Activated T-cell treated with anti-CD3 and anti-CD28 coated beads, Interleukin-2, amount 50 U/mL, for 4 hours (primary cell): ENCODE data around the gene SHLD1. TPM values are rescaled to one million over a fixed set of nuclear protein-coding genes. Genes with fewer than 3 reads are reported as not detected.

ENCODE experiments used
- ATAC-seq, 2 donors: fragments of 200-7000 bp; cut with Tn5 transposase; one replicate each; pipeline ENCODE4 v1.10.0; 2021
- DNase-seq: peaks from one replicate; pipeline ENCODE4 v3.0.0-alpha.2; 2020
- H3K27me3 Mint-ChIP-seq: one replicate; pipeline ENCODE4 v1.8.0; 2021; ENCODE audit warnings: low read depth, mixed read lengths
- H3K36me3 Mint-ChIP-seq: one replicate; pipeline ENCODE4 v1.8.0; 2022; ENCODE audit warnings: mixed read lengths; ENCODE audit not compliant: insufficient read depth
- H3K4me1 Mint-ChIP-seq: one replicate; pipeline ENCODE4 v1.8.0; 2021; ENCODE audit warnings: low read depth, mixed read lengths
- H3K4me3 Mint-ChIP-seq: one replicate; pipeline ENCODE4 v1.8.0; 2021; ENCODE audit warnings: mild to moderate bottlenecking, moderate library complexity, mixed read lengths
- H3K9me3 Mint-ChIP-seq: one replicate; pipeline ENCODE4 v1.8.0; 2021; ENCODE audit warnings: mixed read lengths
- total RNA-seq, 3 donors: library from RNA; stranded (reverse); gene quantifications; one replicate each; pipeline ENCODE4 v1.2.1, GENCODE V29; 2021

Gene SHLD1
- total RNA-seq, 3 donors from 2014 or later, result 7.2 to 9.8 (median 9.1) TPM

DNA sequence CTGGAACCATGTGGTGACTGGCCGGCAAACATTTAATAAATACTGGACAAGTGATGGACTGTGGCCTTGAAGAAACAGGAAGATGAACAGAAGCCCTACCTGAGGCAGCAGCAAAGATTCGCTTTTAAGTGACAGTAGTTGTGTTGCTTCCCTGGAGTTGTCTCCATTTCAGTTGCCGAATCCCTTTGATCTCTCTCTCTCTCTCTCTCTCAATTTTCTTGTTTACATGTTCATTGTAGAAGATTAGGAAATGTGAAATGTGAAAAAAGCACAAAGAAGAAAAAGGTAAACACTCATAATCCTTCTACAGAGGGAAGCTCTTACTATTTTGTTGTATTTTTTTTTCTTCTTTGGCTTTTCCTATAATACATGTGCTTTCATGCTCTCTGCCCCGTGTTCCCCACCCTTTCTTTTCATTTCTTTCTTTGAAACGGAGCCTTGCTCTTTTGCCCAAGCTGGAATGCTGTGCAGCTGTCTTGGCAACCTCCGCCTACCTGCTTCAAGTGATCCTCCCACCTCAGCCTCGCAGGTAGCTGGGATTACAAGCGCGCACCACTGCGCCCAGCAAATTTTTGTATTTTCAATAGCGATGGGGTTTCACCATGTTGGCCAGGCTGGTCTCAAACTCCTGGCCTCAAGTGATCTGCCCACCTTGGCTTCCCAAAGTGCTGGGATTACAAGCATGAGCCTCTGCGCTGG, 81.5 kb downstream of the SHLD1 start:
- Mint-ChIP-seq H3K27me3 (no peaks in the 10 kb centered on the region), H3K9me3 (peaks cover 11% of the 10 kb centered on the region), H3K4me3 (no peak overlapping the region), H3K36me3 (peaks cover 12% of the 10 kb centered on the region), H3K4me1 (peaks cover 20% of the 10 kb centered on the region)
- no peak for ATAC-seq
- DNase-seq, result no peak

DNA sequence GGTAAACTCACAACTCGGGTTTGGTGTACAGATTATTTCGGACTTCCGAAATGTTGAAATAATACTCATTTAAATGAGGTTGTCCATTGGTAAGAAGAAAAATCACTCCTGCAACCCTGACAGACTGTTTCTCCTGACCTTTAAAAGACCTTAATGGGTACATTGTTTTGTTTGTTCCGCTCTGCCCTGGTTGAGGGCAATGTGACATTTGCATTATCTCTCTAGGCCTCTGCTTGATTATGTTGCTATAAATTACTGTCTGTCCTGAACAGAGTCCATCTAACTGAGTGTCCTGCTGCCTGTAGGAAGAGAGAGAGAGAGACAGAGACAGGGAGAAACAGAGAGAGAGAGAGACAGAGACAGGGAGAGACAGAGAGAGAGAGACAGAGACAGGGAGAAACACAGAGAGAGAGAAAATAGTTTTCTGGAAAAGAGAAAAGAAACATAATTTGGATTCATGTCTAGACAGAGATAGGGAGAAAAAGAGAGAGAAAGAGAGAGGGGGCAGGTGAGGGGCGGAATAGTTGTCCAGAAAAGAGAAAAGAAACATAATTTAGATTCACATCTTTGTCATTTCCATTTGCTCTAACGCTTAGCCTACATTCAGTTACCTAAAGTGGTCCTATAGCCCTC, 83.2 kb downstream of the SHLD1 start:
- peaks cover 12% of the 10 kb centered on the region for H3K36me3 Mint-ChIP-seq
- H3K27me3 Mint-ChIP-seq, result no peaks in the 10 kb centered on the region
- ATAC-seq, result no peak
- peaks cover 11% of the 10 kb centered on the region for H3K9me3 Mint-ChIP-seq
- no peak for DNase-seq
- peaks cover 33% of the 10 kb centered on the region for H3K4me1 Mint-ChIP-seq
- H3K4me3 Mint-ChIP-seq, result no peak overlapping the region

DNA sequence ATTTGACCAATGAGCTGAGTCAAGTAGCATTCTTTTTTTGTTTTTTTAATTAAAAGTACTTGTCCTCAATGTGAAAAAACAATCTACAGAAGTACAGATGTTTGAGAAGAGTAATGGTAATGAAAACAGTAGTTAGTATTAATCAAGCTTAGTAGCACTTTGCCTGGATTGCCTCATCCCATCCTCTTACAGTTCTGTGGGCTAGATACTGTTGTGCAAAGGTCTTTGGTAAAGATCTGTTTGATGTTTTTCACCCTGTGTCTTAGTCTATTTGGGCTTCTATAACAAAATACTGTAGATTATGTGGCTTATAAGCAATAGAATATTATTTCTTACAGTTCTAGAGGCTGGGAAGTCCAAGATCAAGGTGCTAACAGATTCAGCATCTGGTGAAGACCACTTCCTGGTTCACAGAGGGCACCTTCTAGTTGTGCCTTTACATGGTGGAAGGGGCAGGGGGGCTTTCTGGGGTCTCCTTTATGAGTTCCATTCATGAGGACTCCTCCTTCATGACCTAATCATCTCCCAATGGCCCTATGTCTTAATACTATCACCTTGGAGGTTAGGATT, 84.3 kb downstream of the SHLD1 start:
- peaks cover 33% of the 10 kb centered on the region for H3K4me1 Mint-ChIP-seq
- DNase-seq, result no peak

DNA sequence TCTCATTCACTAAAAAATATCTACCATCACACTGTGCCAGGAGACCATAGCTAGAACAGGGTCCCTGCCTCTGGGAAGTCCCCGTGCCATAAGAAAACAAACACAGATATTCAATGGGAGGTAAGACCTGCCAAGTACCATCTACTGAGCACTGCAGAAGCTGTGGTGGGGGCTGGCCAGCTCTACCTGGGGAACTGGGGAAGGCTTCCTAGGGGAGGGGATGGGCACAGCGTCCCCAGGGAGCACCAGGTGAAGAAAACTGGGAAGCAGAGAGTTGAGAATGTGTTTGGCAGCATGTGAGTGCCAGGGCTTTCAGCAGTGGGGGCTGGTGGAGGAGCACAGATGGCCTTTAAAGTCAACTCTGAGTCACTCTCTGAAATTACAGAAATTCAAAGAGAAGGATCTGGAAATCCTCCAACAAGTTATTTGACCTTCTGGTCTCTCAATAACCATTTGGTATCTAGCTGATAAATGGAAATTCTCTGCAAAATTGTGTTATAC, 85.2 kb downstream of the SHLD1 start:
- DNase-seq, result peak; percentile 18
- peak; percentile 61 to 73 for ATAC-seq
- peaks cover 12% of the 10 kb centered on the region for H3K36me3 Mint-ChIP-seq
- H3K27me3 Mint-ChIP-seq, result no peaks in the 10 kb centered on the region
- H3K4me1 Mint-ChIP-seq, result peaks cover 34% of the 10 kb centered on the region
- peak overlapping the region; percentile 39 for H3K4me3 Mint-ChIP-seq
- H3K9me3 Mint-ChIP-seq, result peaks cover 11% of the 10 kb centered on the region

More for the DNA sequence above, 84.3 kb downstream of the SHLD1 start:
- no peak for ATAC-seq
- Mint-ChIP-seq H3K4me3 (no peak overlapping the region), H3K27me3 (no peaks in the 10 kb centered on the region), H3K36me3 (peaks cover 12% of the 10 kb centered on the region), H3K9me3 (peaks cover 11% of the 10 kb centered on the region)

DNA sequence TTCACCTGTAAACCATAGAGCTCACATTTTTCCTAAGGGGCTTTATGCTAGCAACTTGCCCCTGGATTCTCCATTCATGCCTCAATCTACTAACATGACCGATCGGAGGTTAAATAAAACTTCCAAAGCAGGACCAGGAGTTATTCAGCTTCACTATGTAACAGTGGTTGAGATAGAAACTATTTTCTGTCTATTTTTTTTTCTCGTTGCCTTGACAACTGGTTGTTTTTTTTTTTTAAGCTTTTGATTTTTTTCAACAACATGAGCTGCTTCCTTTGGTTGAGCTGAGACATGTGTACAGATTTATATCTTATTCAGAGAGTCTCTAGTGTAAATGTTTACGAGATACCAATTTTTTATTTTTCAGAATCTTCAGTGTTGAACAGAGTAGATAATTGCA, 85.7 kb downstream of the SHLD1 start:
- peaks cover 12% of the 10 kb centered on the region for H3K36me3 Mint-ChIP-seq
- DNase-seq (no peak), ATAC-seq (peak; percentile 49 to 52)
- peak overlapping the region; percentile 39 for H3K4me3 Mint-ChIP-seq
- H3K27me3 Mint-ChIP-seq, result no peaks in the 10 kb centered on the region
- H3K4me1 Mint-ChIP-seq, result peaks cover 34% of the 10 kb centered on the region
- peaks cover 11% of the 10 kb centered on the region for H3K9me3 Mint-ChIP-seq

DNA sequence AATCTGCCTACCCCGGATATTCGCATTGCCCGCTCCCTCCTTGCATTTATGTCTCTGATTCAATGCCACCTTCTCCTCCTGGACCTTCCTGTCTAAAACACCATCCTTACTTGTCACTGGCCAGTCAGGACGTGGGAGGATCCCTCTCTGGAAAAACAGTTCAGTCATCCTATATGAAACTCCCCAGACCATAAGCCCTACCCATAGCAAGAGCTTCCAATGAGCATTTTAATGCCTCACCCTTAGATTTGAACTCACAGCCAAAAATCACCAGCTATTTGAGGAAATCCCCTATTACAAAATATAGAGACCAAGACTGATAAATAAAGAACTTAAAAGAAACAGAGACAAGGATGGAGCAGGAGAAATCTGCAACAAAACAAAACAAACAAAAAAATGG, 86.4 kb downstream of the SHLD1 start:
- peak overlapping the region; percentile 51 for H3K4me3 Mint-ChIP-seq
- H3K27me3 Mint-ChIP-seq, result no peaks in the 10 kb centered on the region
- H3K4me1 Mint-ChIP-seq, result peaks cover 35% of the 10 kb centered on the region
- no peak for ATAC-seq
- peaks cover 11% of the 10 kb centered on the region for H3K9me3 Mint-ChIP-seq
- H3K36me3 Mint-ChIP-seq, result peaks cover 10% of the 10 kb centered on the region
- DNase-seq, result no peak

DNA sequence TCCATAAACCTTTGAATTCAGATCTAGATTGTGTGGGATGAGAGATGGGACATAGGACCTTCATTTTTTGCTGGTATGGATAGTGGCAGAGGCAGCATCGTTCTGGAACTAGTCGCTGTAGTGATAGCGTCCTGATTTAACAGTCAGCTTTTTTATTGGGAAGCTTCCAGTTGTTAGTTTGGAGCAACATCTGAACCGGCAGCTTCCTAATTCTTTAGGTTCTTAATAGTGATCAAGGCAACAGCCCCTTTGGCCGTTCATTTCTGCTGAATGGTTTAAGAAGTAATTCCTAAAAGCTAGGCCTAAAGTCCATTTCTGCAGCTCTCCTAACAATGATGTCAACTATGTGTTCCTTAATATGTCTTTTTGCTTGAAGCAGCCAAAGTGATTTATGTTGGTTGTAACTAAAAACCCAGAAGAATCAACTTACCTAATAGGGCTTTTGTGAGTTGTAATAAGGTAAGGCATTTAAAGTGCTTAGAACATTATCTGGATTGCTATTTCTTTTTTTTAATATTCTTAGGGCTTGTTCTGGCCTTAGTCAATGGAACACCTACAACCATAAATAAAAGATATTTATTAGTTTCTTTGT, 90.3 kb downstream of the SHLD1 start:
- Mint-ChIP-seq H3K4me3 (no peak overlapping the region), H3K9me3 (no peaks in the 10 kb centered on the region), H3K27me3 (no peaks in the 10 kb centered on the region), H3K36me3 (peaks cover 5% of the 10 kb centered on the region), H3K4me1 (peaks cover 61% of the 10 kb centered on the region)
- no peak for ATAC-seq
- no peak for DNase-seq

DNA sequence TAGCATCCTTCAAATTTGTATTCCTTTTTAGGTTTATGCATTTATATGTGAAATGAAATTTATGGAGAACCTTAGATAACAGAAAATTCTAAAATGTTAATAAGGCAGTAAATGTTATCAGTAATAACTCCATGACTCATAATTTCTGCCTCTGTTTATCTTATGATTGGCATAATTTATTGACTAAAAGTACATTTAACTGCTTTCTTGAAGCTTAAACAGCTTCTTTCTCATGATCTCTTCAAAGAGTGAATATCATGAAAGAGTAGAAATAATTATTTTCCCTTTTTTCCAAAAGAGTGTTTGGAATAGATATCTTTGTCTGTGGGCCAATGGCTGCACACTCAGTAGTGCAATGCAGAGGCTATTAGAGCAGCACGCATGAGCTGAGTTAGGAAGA, 91.3 kb downstream of the SHLD1 start:
- H3K9me3 Mint-ChIP-seq, result no peaks in the 10 kb centered on the region
- H3K36me3 Mint-ChIP-seq, result peaks cover 9% of the 10 kb centered on the region
- no peaks in the 10 kb centered on the region for H3K27me3 Mint-ChIP-seq
- no peak overlapping the region for H3K4me3 Mint-ChIP-seq
- no peak for ATAC-seq
- peaks cover 59% of the 10 kb centered on the region for H3K4me1 Mint-ChIP-seq
- no peak for DNase-seq

DNA sequence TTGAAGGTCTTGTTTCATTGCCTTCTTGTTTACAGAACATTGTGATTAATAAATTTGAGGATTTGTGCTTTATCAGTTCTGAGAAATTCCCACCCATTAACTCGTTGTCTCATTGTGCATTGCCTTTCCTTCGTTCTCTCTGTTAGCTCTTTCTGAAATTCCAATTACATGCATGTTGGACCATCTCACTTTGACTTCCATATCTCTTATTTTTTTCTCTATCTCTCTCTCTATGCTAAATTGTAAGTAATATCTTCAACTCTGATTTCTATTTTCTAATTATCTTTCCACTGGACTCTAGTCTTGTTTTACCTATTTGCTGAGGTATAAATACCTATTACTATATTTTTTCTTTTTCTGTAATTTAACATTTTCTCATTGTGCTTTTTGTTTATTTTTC, 92.3 kb downstream of the SHLD1 start:
- Mint-ChIP-seq H3K4me1 (peaks cover 54% of the 10 kb centered on the region), H3K4me3 (no peak overlapping the region), H3K9me3 (no peaks in the 10 kb centered on the region), H3K27me3 (no peaks in the 10 kb centered on the region), H3K36me3 (peaks cover 9% of the 10 kb centered on the region)
- DNase-seq (no peak), ATAC-seq (no peak)

DNA sequence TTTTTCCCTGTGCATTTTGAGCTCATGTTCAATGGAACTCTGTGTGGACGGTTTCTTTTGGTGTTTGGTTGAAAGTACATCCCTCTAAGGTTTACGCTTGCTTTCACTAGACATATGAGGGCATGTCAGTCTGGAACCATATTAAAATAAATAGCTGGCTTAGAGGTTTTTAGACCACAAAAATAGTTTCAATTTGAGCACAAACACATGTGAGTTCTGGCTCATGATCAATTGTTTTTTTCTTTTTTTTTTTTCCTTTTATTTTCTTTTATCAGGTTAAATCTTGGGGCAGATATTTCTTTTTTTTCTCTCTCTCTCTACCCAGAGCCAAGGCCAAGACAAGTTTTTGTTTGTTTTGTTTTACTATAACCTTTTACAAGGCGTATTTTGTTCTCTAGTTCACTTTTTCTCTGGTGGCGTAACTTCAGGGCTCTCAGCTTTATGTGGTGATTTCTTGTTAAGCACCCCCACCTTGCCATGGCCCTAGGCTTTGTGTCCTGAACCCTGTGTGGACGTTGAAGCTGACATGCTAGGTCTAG, 92.9 kb downstream of the SHLD1 start:
- H3K4me1 Mint-ChIP-seq, result peaks cover 54% of the 10 kb centered on the region
- H3K9me3 Mint-ChIP-seq, result no peaks in the 10 kb centered on the region
- peak; percentile 32 to 39 for ATAC-seq
- peak overlapping the region; percentile 20 for H3K4me3 Mint-ChIP-seq
- no peaks in the 10 kb centered on the region for H3K27me3 Mint-ChIP-seq
- DNase-seq, result no peak
- H3K36me3 Mint-ChIP-seq, result peaks cover 9% of the 10 kb centered on the region

DNA sequence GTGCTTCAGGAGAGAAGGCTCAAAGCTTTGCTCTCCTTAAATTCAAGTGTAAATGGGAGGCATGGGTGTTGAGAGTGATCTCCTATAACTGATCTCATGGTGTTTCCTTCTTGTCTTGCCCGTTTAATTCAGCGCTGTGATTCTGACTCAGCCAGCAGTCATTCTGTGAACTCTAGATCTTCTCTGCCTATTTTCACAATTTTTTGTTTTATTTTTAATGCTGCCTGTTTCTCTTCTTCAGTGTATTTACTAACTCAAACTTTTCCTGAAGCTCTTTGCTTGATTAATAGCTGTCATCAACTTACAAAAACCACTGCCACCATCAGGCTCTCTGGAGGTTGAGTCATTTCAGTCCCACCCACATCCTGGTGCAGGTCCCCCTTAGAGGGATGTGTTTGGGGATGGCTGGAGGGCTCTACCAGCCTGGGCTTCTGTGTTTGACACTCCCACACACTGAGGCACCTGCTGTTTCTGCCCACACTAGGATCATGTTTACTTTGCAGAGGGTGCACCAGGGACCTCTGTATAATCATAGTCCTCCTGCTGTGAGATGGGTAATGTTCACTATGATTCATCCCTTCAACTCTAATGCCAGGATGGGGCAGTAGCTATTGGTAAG, 94.0 kb downstream of the SHLD1 start:
- Mint-ChIP-seq H3K4me3 (peak overlapping the region; percentile 60), H3K4me1 (peaks cover 63% of the 10 kb centered on the region), H3K9me3 (no peaks in the 10 kb centered on the region)

DNA sequence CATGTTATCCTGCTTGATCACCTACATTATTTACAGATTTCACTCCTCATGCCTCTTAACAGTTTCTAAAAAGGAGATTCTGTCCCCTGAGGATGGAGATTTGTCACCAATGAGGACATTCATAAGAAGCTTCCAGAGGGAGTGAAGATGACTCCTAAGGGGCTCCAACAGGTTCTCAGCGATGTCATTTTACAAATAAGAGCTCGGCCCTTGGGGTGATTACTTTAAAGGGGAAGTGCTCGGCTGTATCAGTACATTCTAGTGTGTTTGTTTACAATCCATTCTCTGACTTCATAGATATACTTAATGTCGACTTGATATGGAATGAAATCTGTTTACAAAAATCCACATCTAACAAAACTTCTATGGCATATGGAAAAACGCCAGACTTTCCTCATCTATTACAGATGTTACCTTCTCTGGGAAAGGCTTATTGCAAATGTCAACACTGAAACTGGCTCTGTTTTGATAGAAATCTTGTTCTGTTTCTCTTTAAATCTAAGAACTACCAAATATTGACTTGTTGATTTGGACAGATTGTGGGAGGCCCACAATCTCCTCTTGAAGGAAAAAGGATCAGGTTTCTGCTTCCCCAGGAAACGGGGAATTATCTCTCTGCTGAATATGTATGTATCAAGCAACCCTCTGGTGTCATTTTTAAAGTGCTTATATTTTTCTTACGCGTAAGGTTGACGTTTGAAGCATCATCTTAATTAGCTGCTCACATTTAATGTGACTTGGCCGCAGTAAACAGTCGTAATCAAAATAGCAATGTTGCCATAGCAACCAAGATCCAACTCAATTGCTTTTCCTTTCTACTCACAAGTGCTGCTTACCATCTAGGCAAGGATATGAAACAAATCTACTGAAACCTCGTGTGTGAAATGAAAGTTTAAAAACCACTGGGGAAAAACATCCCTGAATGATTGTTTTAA, 95.7 kb downstream of the SHLD1 start:
- Mint-ChIP-seq H3K27me3 (no peaks in the 10 kb centered on the region), H3K4me1 (peaks cover 62% of the 10 kb centered on the region), H3K36me3 (peaks cover 12% of the 10 kb centered on the region), H3K9me3 (no peaks in the 10 kb centered on the region), H3K4me3 (no peak overlapping the region)
- DNase-seq (no peak), ATAC-seq (no peak)

More for the DNA sequence above, 94.0 kb downstream of the SHLD1 start:
- DNase-seq, result peak; percentile 24
- peak; percentile 91 to 96 for ATAC-seq
- Mint-ChIP-seq H3K27me3 (no peaks in the 10 kb centered on the region), H3K36me3 (peaks cover 9% of the 10 kb centered on the region)
